Activated naive CD4-positive, alpha-beta T cell treated with anti-CD3 and anti-CD28 coated beads, Interleukin-2, amount 10 ng/mL, durations not matched to agents 7 days and 5 days (primary cell): ENCODE measurements around the gene LAMC3.

ENCODE experiments used
- CTCF ChIA-PET: fragments of 350-600 bp; sonication (Branson Sonifier 250); formaldehyde crosslinking; loops from one replicate; lab custom pipeline; 2021; ENCODE audit warnings: antibody characterized with exemption; lab: Charles Lee
- DNase-seq: peaks from one replicate; pipeline ENCODE4 v3.0.0-alpha.2; 2020
- H3K27ac Mint-ChIP-seq: one replicate; pipeline ENCODE4 v1.8.0; 2021; ENCODE audit warnings: mild to moderate bottlenecking, moderate library complexity, mixed read lengths
- H3K27me3 Mint-ChIP-seq: one replicate; pipeline ENCODE4 v1.8.0; 2021; ENCODE audit warnings: mild to moderate bottlenecking, mixed read lengths
- H3K36me3 Mint-ChIP-seq: one replicate; pipeline ENCODE4 v1.8.0; 2021; ENCODE audit warnings: mixed read lengths
- H3K4me1 Mint-ChIP-seq: one replicate; pipeline ENCODE4 v1.8.0; 2021; ENCODE audit warnings: mixed read lengths
- H3K4me3 Mint-ChIP-seq: one replicate; pipeline ENCODE4 v1.8.0; 2021; ENCODE audit warnings: mild to moderate bottlenecking, moderate library complexity, mixed read lengths
- H3K9me3 Mint-ChIP-seq: one replicate; pipeline ENCODE4 v1.8.0; 2021; ENCODE audit warnings: mixed read lengths

The LAMC3 gene

GRCh38 chr9:131008909-131009618 lies at the start of gene LAMC3:
LAMC3 (plus strand) TSS chr9:131009174; CDS start chr9:131009215, 41 bp downstream.
- DNase-seq, result no peak
- no peak within 1 kb of the TSS for H3K4me3 Mint-ChIP-seq
- CTCF ChIA-PET, result no interaction called here
- peaks cover 2% of the 10 kb centered on the region for H3K4me1 Mint-ChIP-seq
- H3K27ac Mint-ChIP-seq, result no peak within 1 kb of the TSS
- peaks cover 72% of the 10 kb centered on the region for H3K27me3 Mint-ChIP-seq
- H3K9me3 Mint-ChIP-seq, result no peaks in the 10 kb centered on the region
- H3K36me3 Mint-ChIP-seq, result no peaks in the 10 kb centered on the region

GRCh38 chr9:130959809-130960334 lies 49.1 kb upstream of the LAMC3 start:
- peaks cover 4% of the 10 kb centered on the region for H3K27me3 Mint-ChIP-seq
- H3K36me3 Mint-ChIP-seq, result peaks cover 3% of the 10 kb centered on the region

GRCh38 chr9:130960522-130961378 lies 48.2 kb upstream of the LAMC3 start:
- CTCF ChIA-PET, result no interaction called here
- Mint-ChIP-seq H3K27ac (no peak overlapping the region), H3K27me3 (peaks cover 4% of the 10 kb centered on the region), H3K9me3 (peaks cover 9% of the 10 kb centered on the region), H3K4me1 (no peaks in the 10 kb centered on the region), H3K36me3 (peaks cover 3% of the 10 kb centered on the region), H3K4me3 (no peak overlapping the region)
- no peak for DNase-seq

More at GRCh38 chr9:130959809-130960334, 49.1 kb upstream of the LAMC3 start:
- CTCF ChIA-PET, result no interaction called here
- DNase-seq, result no peak
- Mint-ChIP-seq H3K27ac (no peak overlapping the region), H3K4me1 (no peaks in the 10 kb centered on the region), H3K9me3 (peaks cover 9% of the 10 kb centered on the region), H3K4me3 (no peak overlapping the region)

- H3K4me3 Mint-ChIP-seq, result no peak overlapping the region
- H3K4me1 Mint-ChIP-seq, result no peaks in the 10 kb centered on the region
- peaks cover 4% of the 10 kb centered on the region for H3K27me3 Mint-ChIP-seq
- DNase-seq, result no peak
- peaks cover 3% of the 10 kb centered on the region for H3K36me3 Mint-ChIP-seq
- CTCF ChIA-PET, result no interaction called here
- no peak overlapping the region for H3K27ac Mint-ChIP-seq
- peaks cover 9% of the 10 kb centered on the region for H3K9me3 Mint-ChIP-seq
These were observed 47.3 kb upstream of the LAMC3 start for GRCh38 chr9:130961511-130962300.

GRCh38 chr9:130962418-130963316 lies 46.3 kb upstream of the LAMC3 start:
- Mint-ChIP-seq H3K27ac (no peak overlapping the region), H3K9me3 (peaks cover 9% of the 10 kb centered on the region), H3K4me3 (no peak overlapping the region), H3K4me1 (no peaks in the 10 kb centered on the region), H3K36me3 (peaks cover 3% of the 10 kb centered on the region), H3K27me3 (peaks cover 4% of the 10 kb centered on the region)
- DNase-seq, result no peak
- CTCF ChIA-PET, result no interaction called here

GRCh38 chr9:130963337-130963908 lies 45.6 kb upstream of the LAMC3 start:
- DNase-seq, result no peak
- Mint-ChIP-seq H3K4me3 (no peak overlapping the region), H3K27me3 (peaks cover 4% of the 10 kb centered on the region), H3K9me3 (peaks cover 5% of the 10 kb centered on the region), H3K27ac (no peak overlapping the region), H3K36me3 (peaks cover 3% of the 10 kb centered on the region), H3K4me1 (no peaks in the 10 kb centered on the region)
- CTCF ChIA-PET, result no interaction called here

- CTCF ChIA-PET, result no interaction called here
- DNase-seq, result no peak
- Mint-ChIP-seq H3K27ac (no peak overlapping the region), H3K9me3 (peaks cover under 1% of the 10 kb centered on the region), H3K4me3 (no peak overlapping the region), H3K36me3 (peaks cover under 1% of the 10 kb centered on the region), H3K4me1 (no peaks in the 10 kb centered on the region), H3K27me3 (peaks cover 4% of the 10 kb centered on the region)
These were observed 45.1 kb upstream of the LAMC3 start for GRCh38 chr9:130963916-130964315.

- DNase-seq, result no peak
- H3K9me3 Mint-ChIP-seq, result no peaks in the 10 kb centered on the region
- peaks cover 5% of the 10 kb centered on the region for H3K27me3 Mint-ChIP-seq
- no peaks in the 10 kb centered on the region for H3K36me3 Mint-ChIP-seq
- no peak overlapping the region for H3K4me3 Mint-ChIP-seq
- H3K4me1 Mint-ChIP-seq, result no peaks in the 10 kb centered on the region
- H3K27ac Mint-ChIP-seq, result no peak overlapping the region
- CTCF ChIA-PET, result interaction anchor here (0.6 kb wide), 3 partner anchors 23 to 1239 kb away, joined by 3 read pairs; no protein-coding TSS in a partner anchor
These were observed 43.3 kb upstream of the LAMC3 start for GRCh38 chr9:130965680-130966079.

- no peak for DNase-seq
- H3K4me3 Mint-ChIP-seq, result no peak overlapping the region
- H3K9me3 Mint-ChIP-seq, result no peaks in the 10 kb centered on the region
- H3K27ac Mint-ChIP-seq, result no peak overlapping the region
- CTCF ChIA-PET, result no interaction called here
- peaks cover 17% of the 10 kb centered on the region for H3K27me3 Mint-ChIP-seq
- H3K36me3 Mint-ChIP-seq, result no peaks in the 10 kb centered on the region
- no peaks in the 10 kb centered on the region for H3K4me1 Mint-ChIP-seq
These were observed 38.9 kb upstream of the LAMC3 start for GRCh38 chr9:130970052-130970451.

- H3K36me3 Mint-ChIP-seq, result no peaks in the 10 kb centered on the region
- no peaks in the 10 kb centered on the region for H3K4me1 Mint-ChIP-seq
- no peak overlapping the region for H3K27ac Mint-ChIP-seq
- CTCF ChIA-PET, result no interaction called here
- DNase-seq, result no peak
- H3K27me3 Mint-ChIP-seq, result peaks cover 17% of the 10 kb centered on the region
- no peak overlapping the region for H3K4me3 Mint-ChIP-seq
- no peaks in the 10 kb centered on the region for H3K9me3 Mint-ChIP-seq
These were observed 38.1 kb upstream of the LAMC3 start for GRCh38 chr9:130970855-130971254.

- Mint-ChIP-seq H3K27ac (no peak overlapping the region), H3K4me3 (no peak overlapping the region)
- CTCF ChIA-PET, result no interaction called here
These were observed 37.6 kb upstream of the LAMC3 start for GRCh38 chr9:130971294-130971849.

GRCh38 chr9:130972277-130972956 lies 36.6 kb upstream of the LAMC3 start:
- H3K9me3 Mint-ChIP-seq, result no peaks in the 10 kb centered on the region
- no peak for DNase-seq
- no peak overlapping the region for H3K27ac Mint-ChIP-seq
- H3K27me3 Mint-ChIP-seq, result peaks cover 17% of the 10 kb centered on the region
- H3K4me3 Mint-ChIP-seq, result no peak overlapping the region
- CTCF ChIA-PET, result no interaction called here
- H3K4me1 Mint-ChIP-seq, result no peaks in the 10 kb centered on the region
- H3K36me3 Mint-ChIP-seq, result no peaks in the 10 kb centered on the region

More at GRCh38 chr9:130971294-130971849, 37.6 kb upstream of the LAMC3 start:
- Mint-ChIP-seq H3K36me3 (no peaks in the 10 kb centered on the region), H3K4me1 (no peaks in the 10 kb centered on the region), H3K27me3 (peaks cover 17% of the 10 kb centered on the region), H3K9me3 (no peaks in the 10 kb centered on the region)
- no peak for DNase-seq
